GM18505 (cell line): ENCODE results near the gene OR51G1.

ENCODE experiments used
- ATAC-seq: cut with Tn5 transposase; IDR thresholded peaks from one replicate; pipeline ENCODE4 v1.9.1; 2021; ENCODE audit not compliant: unreplicated experiment
- POLR2A ChIP-seq: IDR thresholded peaks from 4 replicates; pipeline ENCODE4 v1.6.1; 2011; ENCODE audit warnings: borderline replicate concordance; ENCODE audit not compliant: insufficient read depth, insufficient read length; ENCODE audit errors: extremely low read depth

Gene OR51G1

DNA sequence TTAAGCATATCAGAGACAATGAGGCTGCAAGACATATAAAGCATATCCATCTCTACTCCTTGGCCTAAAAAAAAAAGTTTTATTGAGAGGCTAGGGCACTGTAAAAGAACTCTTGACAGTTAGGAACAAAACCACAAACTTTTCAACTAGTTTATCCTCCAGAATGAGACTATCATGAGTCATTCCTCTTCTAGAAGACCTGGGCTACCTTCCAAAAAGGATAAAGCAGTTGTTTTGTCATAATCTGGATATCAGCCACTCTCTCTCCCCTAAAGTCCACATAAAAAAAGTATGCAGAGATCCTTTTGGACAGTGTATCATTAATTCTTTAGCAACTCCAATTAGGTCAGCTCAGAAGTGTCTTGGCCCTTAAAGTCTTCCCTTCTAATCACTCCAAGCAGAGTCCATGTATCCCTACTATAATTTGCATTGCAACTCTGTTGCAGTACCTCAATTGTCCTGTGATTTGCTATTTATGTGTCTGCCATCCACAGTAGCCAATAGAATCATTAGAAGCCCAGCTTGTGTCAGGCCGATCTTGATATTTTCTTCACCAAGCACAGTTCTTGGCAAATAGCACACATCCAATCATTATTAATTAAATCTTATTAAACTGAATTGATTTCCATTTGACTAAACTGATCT is 32.0 kb downstream of the OR51G1 start:
- ATAC-seq, result no peak

DNA sequence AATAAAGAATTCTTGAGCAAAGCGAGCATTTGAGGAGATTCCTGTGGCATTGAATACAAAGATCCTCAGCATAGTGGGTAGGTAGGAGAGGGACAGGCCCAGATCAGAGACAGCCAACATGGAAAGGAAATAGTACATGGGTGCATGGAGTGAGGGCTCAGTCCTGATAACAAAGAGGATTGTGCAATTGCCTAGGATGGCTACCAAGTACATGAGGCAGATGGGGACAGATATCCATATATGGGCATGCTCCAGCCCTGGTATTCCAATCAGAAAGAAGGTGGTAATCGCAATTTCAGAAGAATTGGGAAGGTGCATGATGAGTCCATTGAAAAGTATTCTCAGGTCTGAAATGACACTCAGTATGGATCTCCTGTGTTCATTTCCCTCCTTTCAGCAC is 33.9 kb downstream of the OR51G1 start:
- TF ChIP-seq POLR2A, result no peak

More for the DNA sequence above, 32.0 kb downstream of the OR51G1 start:
- no peak for TF ChIP-seq POLR2A

DNA sequence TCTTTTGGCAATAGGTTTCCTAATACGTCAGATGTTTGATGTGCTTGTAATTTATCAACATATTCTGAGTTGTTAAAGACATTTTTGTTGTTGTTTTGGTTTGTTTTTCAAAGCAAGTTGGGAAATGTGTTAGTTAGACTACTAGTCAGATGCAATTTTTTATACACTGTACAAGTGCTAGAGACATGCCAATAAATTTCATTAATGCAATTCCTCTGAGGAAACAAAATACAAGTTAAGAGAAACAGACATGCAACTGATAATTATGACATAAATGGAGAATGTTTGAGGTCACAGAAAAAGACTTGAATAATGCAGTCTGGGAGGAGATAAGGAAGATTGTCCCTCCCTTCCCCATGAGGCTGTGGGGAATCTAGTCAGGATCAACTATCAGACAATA is 36.5 kb downstream of the OR51G1 start:
- TF ChIP-seq POLR2A, result no peak
- ATAC-seq, result no peak

More for the DNA sequence above, 33.9 kb downstream of the OR51G1 start:
- ATAC-seq, result no peak

DNA sequence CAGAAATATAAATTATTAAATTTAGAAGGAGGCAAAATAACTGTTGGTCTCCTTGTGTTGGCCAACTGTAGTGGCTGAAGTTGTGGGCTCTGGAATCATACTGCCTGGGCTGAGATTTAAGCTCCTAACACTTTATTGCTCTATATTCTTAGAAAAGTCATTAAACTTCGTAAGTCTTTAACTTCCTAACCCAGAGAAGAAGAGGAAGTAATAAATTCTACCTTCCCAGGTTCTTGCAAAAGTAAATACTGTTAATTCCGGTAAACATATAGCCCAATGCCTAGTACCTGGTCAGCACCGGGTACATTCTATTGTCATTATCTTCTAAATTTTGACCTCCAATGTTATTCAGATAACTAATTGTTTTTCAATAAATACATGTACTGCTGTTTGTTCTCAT is 38.0 kb downstream of the OR51G1 start:
- TF ChIP-seq POLR2A, result no peak
- no peak for ATAC-seq

DNA sequence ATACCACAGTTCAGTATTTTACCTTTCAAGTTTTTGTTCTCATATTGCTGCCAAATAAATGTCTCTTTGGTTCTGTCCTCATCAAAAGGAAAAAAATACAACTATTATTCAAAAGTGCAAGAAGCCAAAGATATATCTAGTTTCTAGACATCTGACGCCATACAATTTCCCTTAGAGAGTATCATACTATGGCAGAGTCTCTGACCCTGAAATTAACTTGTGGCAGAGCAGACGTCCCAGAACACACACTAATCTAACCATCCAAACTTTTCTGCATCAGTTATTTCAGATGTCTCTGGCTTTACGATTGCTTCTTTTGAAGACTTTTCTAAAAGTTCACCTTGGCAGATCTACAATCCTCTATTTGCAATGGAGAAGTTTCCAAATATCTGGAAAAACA is 39.8 kb downstream of the OR51G1 start:
- no peak for ATAC-seq
- no peak for TF ChIP-seq POLR2A

DNA sequence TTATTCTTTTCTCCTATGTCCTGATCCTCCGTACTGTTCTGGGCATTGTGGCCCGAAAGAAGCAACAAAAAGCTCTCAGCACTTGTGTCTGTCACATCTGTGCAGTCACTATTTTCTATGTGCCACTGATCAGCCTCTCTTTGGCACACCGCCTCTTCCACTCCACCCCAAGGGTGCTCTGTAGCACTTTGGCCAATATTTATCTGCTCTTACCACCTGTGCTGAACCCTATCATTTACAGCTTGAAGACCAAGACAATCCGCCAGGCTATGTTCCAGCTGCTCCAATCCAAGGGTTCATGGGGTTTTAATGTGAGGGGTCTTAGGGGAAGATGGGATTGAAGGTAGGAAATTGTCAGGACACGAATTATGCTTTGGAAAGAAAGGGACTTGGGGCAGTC is 41.6 kb downstream of the OR51G1 start:
- no peak for ATAC-seq
- TF ChIP-seq POLR2A, result no peak

DNA sequence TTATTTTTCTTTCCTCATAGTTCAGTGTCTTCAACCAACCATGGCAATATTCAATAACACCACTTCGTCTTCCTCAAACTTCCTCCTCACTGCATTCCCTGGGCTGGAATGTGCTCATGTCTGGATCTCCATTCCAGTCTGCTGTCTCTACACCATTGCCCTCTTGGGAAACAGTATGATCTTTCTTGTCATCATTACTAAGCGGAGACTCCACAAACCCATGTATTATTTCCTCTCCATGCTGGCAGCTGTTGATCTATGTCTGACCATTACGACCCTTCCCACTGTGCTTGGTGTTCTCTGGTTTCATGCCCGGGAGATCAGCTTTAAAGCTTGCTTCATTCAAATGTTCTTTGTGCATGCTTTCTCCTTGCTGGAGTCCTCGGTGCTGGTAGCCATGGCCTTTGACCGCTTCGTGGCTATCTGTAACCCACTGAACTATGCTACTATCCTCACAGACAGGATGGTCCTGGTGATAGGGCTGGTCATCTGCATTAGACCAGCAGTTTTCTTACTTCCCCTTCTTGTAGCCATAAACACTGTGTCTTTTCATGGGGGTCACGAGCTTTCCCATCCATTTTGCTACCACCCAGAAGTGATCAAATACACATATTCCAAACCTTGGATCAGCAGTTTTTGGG is 42.2 kb downstream of the OR51G1 start, which contains the start of gene OR51T1:
Gene OR51T1 (plus strand): TSS at position 41 of the 641 bp plus-strand sequence. CDS start 0 bp downstream, at position 41.
- TF ChIP-seq POLR2A, result no peak
- no peak for ATAC-seq

DNA sequence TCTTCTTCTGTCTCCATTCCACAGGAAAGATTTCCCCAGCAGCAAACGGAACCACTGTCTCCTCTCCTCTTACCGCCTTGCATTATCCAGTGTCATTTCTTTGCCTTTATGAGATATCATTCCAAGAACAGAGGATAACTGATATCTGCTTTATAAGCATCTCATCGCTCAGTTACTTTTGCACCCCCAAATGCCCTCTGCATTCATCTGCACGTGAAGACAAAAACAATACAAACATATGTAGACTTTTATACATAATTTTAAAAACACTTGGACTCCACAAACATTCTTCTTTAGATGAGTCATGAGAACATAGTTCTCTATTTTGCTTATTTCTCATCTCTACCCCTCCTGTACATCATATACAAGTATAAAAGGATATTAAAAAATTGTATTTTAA is 43.0 kb downstream of the OR51G1 start:
- no peak for ATAC-seq
- no peak for TF ChIP-seq POLR2A
